ENCODE results near the gene C1orf210. TPM values are rescaled to one million over a fixed set of nuclear protein-coding genes. Genes with fewer than 3 reads are reported as not detected.

C1orf210 gene
- total and polyA plus RNA-seq, 2 experiments from 2014 or later, result not detected

DNA sequence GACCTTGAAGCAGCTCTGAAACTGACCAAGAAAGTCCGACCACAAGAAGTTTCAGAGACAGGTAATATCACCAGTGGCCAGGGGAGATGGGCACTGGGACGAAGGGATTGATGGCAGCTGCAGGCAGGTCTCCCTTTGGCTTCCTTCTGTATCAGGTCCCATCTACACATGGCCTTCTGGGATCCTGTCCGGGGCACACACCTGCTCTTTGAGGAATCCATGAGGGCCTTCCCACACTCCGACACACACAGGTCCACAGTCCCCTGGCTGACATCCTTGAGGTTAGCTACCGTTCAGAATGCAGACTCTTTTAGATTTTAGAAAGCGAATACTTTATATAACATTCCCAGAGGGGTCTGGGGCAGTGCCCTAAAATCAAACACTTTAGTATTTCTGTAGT is 42.1 kb downstream of the C1orf210 start:
- Histone ChIP-seq H4K20me1 (ENCODE audit: insufficient read depth) (no peaks in the 10 kb centered on the region), H3K79me2 (ENCODE audit: insufficient read depth) (no peaks in the 10 kb centered on the region), H3K4me1 (ENCODE audit: insufficient read depth) (no peaks in the 10 kb centered on the region), H3K36me3 (ENCODE audit: low read depth) (no peaks in the 10 kb centered on the region), H3K9ac (no peak overlapping the region), H3K9me2 (ENCODE audit: insufficient read depth) (no peaks in the 10 kb centered on the region), H2AFZ (no peak overlapping the region), H3K9me3 (ENCODE audit: low read depth) (no peaks in the 10 kb centered on the region), H3K4me2 (ENCODE audit: unreplicated experiment) (no peak overlapping the region), H3F3A (ENCODE audit: insufficient read depth) (no peaks in the 10 kb centered on the region), H3K27ac (no peak overlapping the region), H3K27me3 (replicated peaks; ENCODE audit: insufficient read depth) (no peaks in the 10 kb centered on the region), H3K4me3 (no peak overlapping the region)
- DNase-seq, result no peak
- in situ Hi-C loops (cut with MboI), result loop anchor here (25.0 kb wide), 2 partner anchors 419 to 694 kb away; partner anchors contain the start of genes ARTN, IPO13 and KDM4A
- 61 to 63% methylated on average over 6 of the region's 6 CpGs for WGBS, 2 experiments (ENCODE audit: low coverage in 1 of 2, low lambda C conversion rate in 2 of 2, missing lambda C conversion rate in 2 of 2)
- TF ChIP-seq EZH2phosphoT487 (IDR thresholded peaks at IDR 0.05; ENCODE audit: insufficient read depth, low read depth) (no peak), EZH2 (IDR thresholded peaks at IDR 0.05; ENCODE audit: insufficient read depth, poor library complexity, severe bottlenecking) (no peak)

DNA sequence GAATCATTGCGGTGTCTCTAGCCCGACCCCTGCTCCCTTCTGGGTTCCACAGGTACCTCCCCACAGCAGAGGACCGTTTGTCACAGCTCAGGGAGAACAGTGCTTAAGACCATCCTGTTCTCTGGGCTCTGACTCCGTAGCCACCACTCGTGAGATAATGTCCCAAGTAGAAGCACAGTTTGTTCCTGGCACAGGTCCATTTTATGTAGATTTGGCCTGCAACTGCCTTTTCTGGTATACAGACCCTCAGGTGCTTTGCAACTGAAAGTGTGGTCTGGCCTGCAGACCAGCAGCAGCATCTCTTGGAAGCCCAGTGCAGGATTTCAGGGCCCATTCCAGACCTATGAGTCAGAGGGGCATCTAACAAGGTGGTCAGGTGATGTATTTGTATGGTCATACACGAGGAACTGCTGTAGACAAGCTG is 44.0 kb downstream of the C1orf210 start:
- Histone ChIP-seq H3K9me3 (ENCODE audit: low read depth) (no peaks in the 10 kb centered on the region), H2AFZ (no peak overlapping the region), H4K20me1 (ENCODE audit: insufficient read depth) (no peaks in the 10 kb centered on the region), H3K4me1 (ENCODE audit: insufficient read depth) (no peaks in the 10 kb centered on the region), H3K9me2 (ENCODE audit: insufficient read depth) (no peaks in the 10 kb centered on the region), H3K4me3 (no peak overlapping the region), H3K27me3 (replicated peaks; ENCODE audit: insufficient read depth) (no peaks in the 10 kb centered on the region), H3K36me3 (ENCODE audit: low read depth) (no peaks in the 10 kb centered on the region), H3K79me2 (ENCODE audit: insufficient read depth) (no peaks in the 10 kb centered on the region), H3F3A (ENCODE audit: insufficient read depth) (no peaks in the 10 kb centered on the region), H3K27ac (no peak overlapping the region), H3K4me2 (ENCODE audit: unreplicated experiment) (no peak overlapping the region), H3K9ac (no peak overlapping the region)
- in situ Hi-C loops (cut with MboI), result loop anchor here (25.0 kb wide), 2 partner anchors 421 to 696 kb away; partner anchors contain the start of genes ARTN, IPO13 and KDM4A
- peak; percentile 53 for DNase-seq
- 43 to 45% methylated on average over 6 of the region's 6 CpGs for WGBS, 2 experiments (ENCODE audit: low coverage in 1 of 2, low lambda C conversion rate in 2 of 2, missing lambda C conversion rate in 2 of 2)
- TF ChIP-seq EZH2phosphoT487 (IDR thresholded peaks at IDR 0.05; ENCODE audit: insufficient read depth, low read depth) (no peak), EZH2 (IDR thresholded peaks at IDR 0.05; ENCODE audit: insufficient read depth, poor library complexity, severe bottlenecking) (no peak)

DNA sequence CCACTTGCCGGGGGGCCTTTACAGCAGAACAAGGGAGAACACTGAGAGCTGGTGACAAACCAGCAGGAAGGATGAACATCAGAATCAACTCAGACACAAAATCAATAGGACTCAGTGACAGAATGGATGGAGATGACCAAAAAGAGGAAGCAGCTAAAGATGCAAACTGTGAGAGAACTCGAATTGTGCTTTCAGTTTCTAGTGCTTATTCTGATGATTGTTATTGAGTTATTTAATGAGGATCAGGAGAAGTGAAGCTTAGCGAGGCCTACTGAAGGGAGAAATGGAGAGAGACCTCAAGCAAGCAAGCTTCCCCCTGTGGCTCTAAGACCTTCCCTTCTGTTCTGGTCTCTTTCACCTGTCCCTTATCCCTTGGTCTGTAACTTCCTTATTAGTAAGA is 45.9 kb downstream of the C1orf210 start:
- Histone ChIP-seq H4K20me1 (ENCODE audit: insufficient read depth) (no peaks in the 10 kb centered on the region), H3K4me3 (no peak overlapping the region), H3K9me2 (ENCODE audit: insufficient read depth) (no peaks in the 10 kb centered on the region), H3K9me3 (ENCODE audit: low read depth) (no peaks in the 10 kb centered on the region), H3F3A (ENCODE audit: insufficient read depth) (no peaks in the 10 kb centered on the region), H3K27ac (no peak overlapping the region), H3K9ac (no peak overlapping the region), H3K27me3 (replicated peaks; ENCODE audit: insufficient read depth) (no peaks in the 10 kb centered on the region), H3K79me2 (ENCODE audit: insufficient read depth) (no peaks in the 10 kb centered on the region), H2AFZ (no peak overlapping the region), H3K36me3 (ENCODE audit: low read depth) (no peaks in the 10 kb centered on the region), H3K4me2 (ENCODE audit: unreplicated experiment) (no peak overlapping the region), H3K4me1 (ENCODE audit: insufficient read depth) (no peaks in the 10 kb centered on the region)
- DNase-seq, result no peak
- 67 to 75% methylated on average over 3 of the region's 3 CpGs for WGBS, 2 experiments (ENCODE audit: low coverage in 1 of 2, low lambda C conversion rate in 2 of 2, missing lambda C conversion rate in 2 of 2)
- TF ChIP-seq EZH2phosphoT487 (IDR thresholded peaks at IDR 0.05; ENCODE audit: insufficient read depth, low read depth) (no peak), EZH2 (IDR thresholded peaks at IDR 0.05; ENCODE audit: insufficient read depth, poor library complexity, severe bottlenecking) (no peak)
- in situ Hi-C loops (cut with MboI), result loop anchor here (25.0 kb wide), 2 partner anchors 423 to 698 kb away; partner anchors contain the start of genes ARTN, IPO13 and KDM4A

DNA sequence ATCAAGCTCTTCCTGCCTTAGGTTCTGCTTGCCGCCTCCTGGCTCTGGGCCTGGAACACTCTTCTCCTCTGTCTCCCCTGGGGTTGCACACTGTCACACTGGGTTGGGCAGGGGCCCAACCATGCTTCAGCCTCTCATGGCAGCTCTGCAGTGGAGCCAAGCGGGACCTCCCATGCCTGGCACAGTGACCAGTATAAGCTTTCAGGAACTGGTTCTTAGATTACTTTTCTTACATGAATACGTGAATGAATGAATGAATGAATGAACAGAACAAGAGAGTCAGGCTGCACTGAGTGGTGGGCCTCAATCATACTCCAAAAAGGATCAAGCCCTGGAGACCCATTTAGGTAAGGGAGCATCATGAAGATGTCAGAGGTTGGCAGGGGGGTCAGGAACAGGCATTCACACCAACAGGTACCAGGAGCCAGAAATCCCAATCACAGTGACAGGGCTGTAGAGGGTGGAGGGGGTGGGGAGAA is 46.4 kb downstream of the C1orf210 start:
- TF ChIP-seq EZH2 (IDR thresholded peaks at IDR 0.05; ENCODE audit: insufficient read depth, poor library complexity, severe bottlenecking) (no peak), EZH2phosphoT487 (IDR thresholded peaks at IDR 0.05; ENCODE audit: insufficient read depth, low read depth) (no peak)
- in situ Hi-C loops (cut with MboI), result loop anchor here (25.0 kb wide), 2 partner anchors 423 to 698 kb away; partner anchors contain the start of genes ARTN, IPO13 and KDM4A
- Histone ChIP-seq H3K27ac (no peak overlapping the region), H3K9me3 (ENCODE audit: low read depth) (no peaks in the 10 kb centered on the region), H3K36me3 (ENCODE audit: low read depth) (no peaks in the 10 kb centered on the region), H3K27me3 (replicated peaks; ENCODE audit: insufficient read depth) (no peaks in the 10 kb centered on the region), H3K4me3 (no peak overlapping the region), H2AFZ (no peak overlapping the region), H3K9ac (no peak overlapping the region), H3K4me2 (ENCODE audit: unreplicated experiment) (no peak overlapping the region), H3K79me2 (ENCODE audit: insufficient read depth) (no peaks in the 10 kb centered on the region), H4K20me1 (ENCODE audit: insufficient read depth) (no peaks in the 10 kb centered on the region), H3K9me2 (ENCODE audit: insufficient read depth) (no peaks in the 10 kb centered on the region), H3F3A (ENCODE audit: insufficient read depth) (no peaks in the 10 kb centered on the region), H3K4me1 (ENCODE audit: insufficient read depth) (no peaks in the 10 kb centered on the region)
- 77 to 81% methylated on average over 3 of the region's 3 CpGs for WGBS, 2 experiments (ENCODE audit: low coverage in 1 of 2, low lambda C conversion rate in 2 of 2, missing lambda C conversion rate in 2 of 2)
- DNase-seq, result no peak
